ENCODE results near the gene TM4SF1.

The TM4SF1 gene

GRCh38 chr3:149377408-149378364 is at the start of gene TM4SF1:
Gene TM4SF1, minus strand, starts transcription at chr3:149377649. Its CDS starts 102 bp downstream, at chr3:149377547.
- DNase-seq: no peak

GRCh38 chr3:149426325-149426724 is 48.9 kb upstream of the TM4SF1 start:
- no peak for DNase-seq

GRCh38 chr3:149424918-149425317 is 47.5 kb upstream of the TM4SF1 start:
- DNase-seq: no peak

GRCh38 chr3:149421764-149422163 is 44.3 kb upstream of the TM4SF1 start:
- DNase-seq: no peak

- DNase-seq: no peak
Observed at GRCh38 chr3:149419816-149420215, 42.4 kb upstream of the TM4SF1 start.

GRCh38 chr3:149417727-149418126 is 40.3 kb upstream of the TM4SF1 start:
- DNase-seq: no peak

GRCh38 chr3:149417174-149417573 is 39.7 kb upstream of the TM4SF1 start:
- DNase-seq: no peak

GRCh38 chr3:149415484-149415883 is 38.0 kb upstream of the TM4SF1 start:
- DNase-seq: no peak

GRCh38 chr3:149414557-149415231 is 37.2 kb upstream of the TM4SF1 start:
- no peak for DNase-seq

GRCh38 chr3:149411583-149411982 is 34.1 kb upstream of the TM4SF1 start:
- no peak for DNase-seq

GRCh38 chr3:149409351-149409750 is 31.9 kb upstream of the TM4SF1 start:
- no peak for DNase-seq

- no peak for DNase-seq
Observed at GRCh38 chr3:149407898-149408297, 30.4 kb upstream of the TM4SF1 start.

- DNase-seq: no peak
Observed at GRCh38 chr3:149406244-149406752, 28.8 kb upstream of the TM4SF1 start.

- DNase-seq: no peak
Observed at GRCh38 chr3:149403443-149403842, 26.0 kb upstream of the TM4SF1 start.

GRCh38 chr3:149402481-149402880 is 25.0 kb upstream of the TM4SF1 start:
- no peak for DNase-seq

GRCh38 chr3:149401926-149402310 is 24.5 kb upstream of the TM4SF1 start:
- DNase-seq: no peak

- no peak for DNase-seq
Observed at GRCh38 chr3:149401212-149401925, 23.9 kb upstream of the TM4SF1 start.

- no peak for DNase-seq
Observed at GRCh38 chr3:149400645-149401044, 23.2 kb upstream of the TM4SF1 start.

- no peak for DNase-seq
Observed at GRCh38 chr3:149398296-149398695, 20.8 kb upstream of the TM4SF1 start.

GRCh38 chr3:149397528-149397927 is 20.1 kb upstream of the TM4SF1 start:
- no peak for DNase-seq

- DNase-seq: no peak
Observed at GRCh38 chr3:149396476-149396875, 19.0 kb upstream of the TM4SF1 start.

GRCh38 chr3:149395107-149396089 is 17.9 kb upstream of the TM4SF1 start:
- DNase-seq: no peak

Data from retina (tissue), 1 donor.